Large intestine (tissue), 3 donors: ENCODE measurements around the gene CR1. TPM values are rescaled to one million over a fixed set of nuclear protein-coding genes. Genes with fewer than 3 reads are reported as not detected.
"Not testable (repeated sequence)": the region's sequence is repeated elsewhere in the genome, so short reads cannot be mapped to it uniquely, and the experiment has no call there.

ENCODE experiments used
- DNase-seq, 2 donors: peaks; one replicate each; pipeline versions ENCODE4 v3.0.0 to v3.0.0-alpha.2; 2013
- H3K27ac ChIP-seq: one replicate; pipeline ENCODE4 v1.5.1; 2013; ENCODE audit warnings: low read length
- H3K27me3 ChIP-seq: 2 replicates; pipeline ENCODE4 v1.6.1; 2013; ENCODE audit warnings: low read length; ENCODE audit not compliant: control insufficient read depth, insufficient read depth
- H3K36me3 ChIP-seq: 2 replicates; pipeline ENCODE4 v1.6.1; 2013; ENCODE audit warnings: low read length; ENCODE audit not compliant: control insufficient read depth, insufficient read depth
- H3K4me1 ChIP-seq: one replicate; pipeline ENCODE4 v1.6.1; 2013; ENCODE audit warnings: low read length; ENCODE audit not compliant: control insufficient read depth, insufficient read depth
- H3K4me3 ChIP-seq: one replicate; pipeline ENCODE4 v1.5.1; 2013; ENCODE audit warnings: low read length
- H3K9me3 ChIP-seq: one replicate; pipeline ENCODE4 v1.6.1; 2013; ENCODE audit warnings: mild to moderate bottlenecking, low read depth, low read length, moderate library complexity; ENCODE audit not compliant: control insufficient read depth
- WGBS: methylation state at CpG from one replicate; pipeline ENCODE4 v1.1.5; 2013; ENCODE audit warnings: low lambda C conversion rate; ENCODE audit not compliant: insufficient coverage; 5-methylcytosine and 5-hydroxymethylcytosine counted together
- polyA plus RNA-seq: library from polyadenylated mRNA; unstranded; fragments of 120-200 nt; gene quantifications from one replicate; pipeline ENCODE4 v1.2.1, GENCODE V29; 2013

The CR1 gene
- polyA plus RNA-seq, 1 donor: 0.66 TPM

DNA sequence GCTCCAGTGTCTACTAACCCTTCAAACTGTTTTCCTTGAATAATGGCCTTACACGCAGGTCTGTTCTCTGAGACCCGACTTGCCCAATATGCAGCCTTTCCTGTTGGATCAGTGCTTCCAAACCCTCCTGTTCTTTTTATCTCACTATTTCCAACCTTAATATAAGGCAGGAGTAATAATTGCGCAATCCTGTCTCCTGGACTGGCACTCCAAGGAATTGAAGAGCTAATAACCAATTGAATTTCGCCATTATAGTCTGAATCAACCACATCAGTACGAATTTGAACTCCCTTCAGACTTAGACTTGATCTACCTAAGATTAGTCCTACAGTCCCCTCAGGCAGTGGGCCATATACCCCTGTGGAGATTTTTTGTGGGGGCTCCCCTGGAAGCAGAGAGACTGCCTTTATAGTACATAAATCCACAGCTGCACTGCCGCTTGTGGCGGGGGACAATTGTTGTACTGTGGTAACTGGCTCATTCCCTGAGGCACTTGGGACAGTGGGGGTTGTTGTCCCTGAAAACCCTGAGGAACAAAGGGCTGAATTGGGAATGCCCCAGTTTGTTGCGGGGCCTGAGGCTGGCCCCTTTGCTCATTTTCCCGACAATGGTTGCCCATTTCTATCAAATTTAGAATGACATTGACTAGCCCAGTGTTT lies 142.7 kb downstream of the CR1 start:
- H3K27ac ChIP-seq, H3K36me3 ChIP-seq, DNase-seq, H3K4me1 ChIP-seq, H3K27me3 ChIP-seq, H3K9me3 ChIP-seq, H3K4me3 ChIP-seq: not testable (repeated sequence)
- WGBS: 87% methylated on average over 3 of the region's 9 CpGs

DNA sequence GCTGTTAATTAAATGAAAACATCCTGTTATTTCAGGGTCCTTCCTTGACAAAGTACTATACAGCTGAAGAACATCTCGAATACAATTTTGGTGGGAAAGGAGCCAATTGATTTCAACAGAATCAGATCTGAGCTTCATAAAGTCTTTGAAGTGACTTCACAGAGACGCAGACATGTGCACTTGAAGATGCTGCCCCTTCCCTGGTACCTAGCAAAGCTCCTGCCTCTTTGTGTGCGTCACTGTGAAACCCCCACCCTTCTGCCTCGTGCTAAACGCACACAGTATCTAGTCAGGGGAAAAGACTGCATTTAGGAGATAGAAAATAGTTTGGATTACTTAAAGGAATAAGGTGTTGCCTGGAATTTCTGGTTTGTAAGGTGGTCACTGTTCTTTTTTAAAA lies 143.4 kb downstream of the CR1 start:
- not testable (repeated sequence) for H3K27me3 ChIP-seq, H3K4me1 ChIP-seq, H3K27ac ChIP-seq, H3K9me3 ChIP-seq, H3K4me3 ChIP-seq, DNase-seq, H3K36me3 ChIP-seq
- WGBS: no CpG with 5 or more reads among the region's 5 CpGs

DNA sequence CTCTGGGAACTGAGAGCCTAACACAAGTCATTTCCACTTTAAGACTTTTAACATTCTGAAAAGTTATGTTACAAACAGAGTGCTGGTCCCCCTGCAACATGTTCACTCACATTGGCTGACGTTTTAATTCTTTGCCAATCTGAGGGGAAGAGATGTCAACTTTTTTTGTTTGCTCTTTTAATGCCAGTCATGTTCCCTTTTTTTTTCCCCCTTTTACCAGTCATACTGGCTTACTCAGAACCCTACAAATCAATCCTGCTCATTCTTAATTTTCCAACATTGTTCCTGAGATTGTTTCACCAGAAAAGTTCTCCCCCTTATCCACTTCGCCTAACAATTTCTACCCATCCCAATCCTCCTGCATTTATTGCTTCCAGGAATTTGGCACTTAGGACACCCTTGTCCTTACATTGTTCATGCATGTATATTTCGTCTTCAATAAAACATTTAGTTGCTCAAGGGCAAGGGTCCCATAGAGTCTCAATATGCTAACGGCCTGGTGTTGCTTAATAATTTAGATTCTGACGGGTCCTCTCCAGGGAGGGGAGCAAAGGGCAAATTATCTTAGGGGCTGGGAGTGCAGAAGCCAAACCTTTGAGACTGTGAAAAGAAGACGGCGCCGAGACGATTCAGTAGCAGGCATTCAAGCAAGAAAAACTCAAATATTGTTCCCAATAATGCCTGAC lies 148.4 kb downstream of the CR1 start:
- Histone ChIP-seq H3K4me3 (no peak overlapping the region), H3K9me3 (no peaks in the 10 kb centered on the region), H3K27me3 (peaks cover 12% of the 10 kb centered on the region), H3K27ac (no peak overlapping the region), H3K36me3 (no peaks in the 10 kb centered on the region), H3K4me1 (peaks cover 12% of the 10 kb centered on the region)
- DNase-seq: no peak
- WGBS: 46% methylated on average over 3 of the region's 9 CpGs

DNA sequence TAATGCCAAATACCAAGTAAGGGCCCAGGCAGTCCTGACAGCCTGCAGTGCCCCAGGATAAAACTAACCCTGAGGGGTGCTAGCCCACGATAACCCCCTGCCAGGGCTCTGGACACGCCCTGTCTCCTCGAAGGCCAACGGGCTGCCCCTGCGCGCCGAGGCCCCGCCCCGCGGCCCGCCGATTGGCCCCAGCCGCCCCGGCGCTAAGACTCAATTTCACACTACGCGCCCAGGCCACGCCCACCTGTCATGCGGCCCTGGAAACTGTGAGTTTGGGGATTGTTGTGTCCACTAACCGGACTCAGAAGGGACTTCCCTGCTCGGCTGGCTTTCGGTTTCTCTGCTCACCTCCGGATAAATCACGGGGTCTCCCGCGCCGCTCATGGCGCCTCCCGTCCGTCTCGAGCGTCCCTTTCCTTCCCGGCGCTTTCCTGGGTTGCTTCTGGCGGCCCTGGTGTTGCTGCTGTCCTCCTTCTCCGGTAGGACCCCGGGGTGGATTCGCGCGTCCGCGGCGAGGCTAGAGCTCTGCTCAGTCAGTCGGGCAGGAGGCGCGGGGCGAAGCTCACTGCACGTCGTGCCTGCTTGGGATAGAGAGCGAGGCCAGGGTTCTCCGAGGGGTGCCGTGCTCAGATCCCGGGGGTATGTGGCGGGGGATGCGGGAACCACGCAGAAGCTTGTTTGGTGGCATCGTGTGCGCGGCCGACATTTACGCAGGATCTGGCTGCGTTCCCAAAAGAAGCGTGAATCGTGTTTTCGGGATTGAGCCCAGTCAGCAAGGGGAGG lies 149.1 kb downstream of the CR1 start, which contains the start of gene CR1L:
Gene CR1L, plus strand, starts transcription at position 282 of the 783 bp plus-strand sequence. Its CDS starts 101 bp downstream, at position 383.
- H3K9me3 ChIP-seq: no peaks in the 10 kb centered on the region
- DNase-seq: peak; percentile 68 to 80
- no peaks in the 10 kb centered on the region for H3K36me3 ChIP-seq
- H3K27ac ChIP-seq: no peak within 1 kb of the TSS
- H3K4me3 ChIP-seq: peak within 1 kb of the TSS; percentile 44
- no CpG with 5 or more reads among the region's 65 CpGs for WGBS
- peaks cover 12% of the 10 kb centered on the region for H3K27me3 ChIP-seq
- H3K4me1 ChIP-seq: peaks cover 16% of the 10 kb centered on the region

DNA sequence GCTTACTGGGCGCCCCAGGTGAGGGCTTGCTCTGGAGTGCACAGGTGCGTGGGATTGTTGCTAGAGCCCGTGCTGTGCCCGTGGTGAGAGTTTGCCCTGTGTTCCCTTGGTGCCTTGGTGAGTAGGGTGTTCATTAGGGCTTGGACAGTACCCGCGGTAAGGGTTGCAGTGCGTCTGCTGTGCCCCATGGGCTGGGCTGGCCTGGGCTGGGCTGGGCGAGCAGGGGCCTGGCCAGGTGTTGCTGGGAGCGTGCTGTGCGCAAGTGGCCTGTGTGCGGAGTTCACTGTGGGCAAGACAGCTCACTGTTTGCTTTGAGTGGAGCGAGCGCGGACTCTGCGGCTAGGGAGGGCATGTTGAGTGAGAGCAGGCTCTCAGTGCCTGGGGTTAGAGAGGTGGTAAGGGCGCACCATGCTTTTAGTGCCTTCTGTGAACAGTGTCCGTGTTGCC lies 149.7 kb downstream of the CR1 start:
- no peak overlapping the region for H3K27ac ChIP-seq
- peaks cover 16% of the 10 kb centered on the region for H3K4me1 ChIP-seq
- H3K9me3 ChIP-seq: no peaks in the 10 kb centered on the region
- no peaks in the 10 kb centered on the region for H3K36me3 ChIP-seq
- WGBS: no CpG with 5 or more reads among the region's 17 CpGs
- H3K27me3 ChIP-seq: peaks cover 12% of the 10 kb centered on the region
- DNase-seq: no peak
- H3K4me3 ChIP-seq: no peak overlapping the region

DNA sequence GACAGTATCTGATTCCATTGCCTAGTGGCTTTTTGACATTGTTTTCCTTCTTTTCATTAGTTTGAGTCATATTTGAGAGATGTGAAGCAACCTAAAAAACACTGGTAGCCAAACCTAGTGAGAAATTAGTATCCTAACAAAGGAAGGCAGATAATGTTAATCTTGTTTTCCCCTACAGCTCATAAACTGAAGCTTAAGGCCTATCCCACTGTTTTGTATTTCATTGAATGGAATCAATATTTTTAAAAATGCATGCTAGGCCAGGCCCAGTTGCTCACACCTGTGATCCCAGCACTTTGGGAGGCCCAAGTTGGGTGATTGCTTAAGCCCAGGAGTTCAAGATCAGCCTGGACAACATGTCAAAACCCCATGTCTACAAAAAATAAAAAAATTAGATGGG lies 150.2 kb downstream of the CR1 start:
- H3K27ac ChIP-seq: no peak overlapping the region
- H3K9me3 ChIP-seq: no peaks in the 10 kb centered on the region
- peaks cover 16% of the 10 kb centered on the region for H3K4me1 ChIP-seq
- DNase-seq: no peak
- no peak overlapping the region for H3K4me3 ChIP-seq
- H3K27me3 ChIP-seq: peaks cover 12% of the 10 kb centered on the region
- H3K36me3 ChIP-seq: no peaks in the 10 kb centered on the region

DNA sequence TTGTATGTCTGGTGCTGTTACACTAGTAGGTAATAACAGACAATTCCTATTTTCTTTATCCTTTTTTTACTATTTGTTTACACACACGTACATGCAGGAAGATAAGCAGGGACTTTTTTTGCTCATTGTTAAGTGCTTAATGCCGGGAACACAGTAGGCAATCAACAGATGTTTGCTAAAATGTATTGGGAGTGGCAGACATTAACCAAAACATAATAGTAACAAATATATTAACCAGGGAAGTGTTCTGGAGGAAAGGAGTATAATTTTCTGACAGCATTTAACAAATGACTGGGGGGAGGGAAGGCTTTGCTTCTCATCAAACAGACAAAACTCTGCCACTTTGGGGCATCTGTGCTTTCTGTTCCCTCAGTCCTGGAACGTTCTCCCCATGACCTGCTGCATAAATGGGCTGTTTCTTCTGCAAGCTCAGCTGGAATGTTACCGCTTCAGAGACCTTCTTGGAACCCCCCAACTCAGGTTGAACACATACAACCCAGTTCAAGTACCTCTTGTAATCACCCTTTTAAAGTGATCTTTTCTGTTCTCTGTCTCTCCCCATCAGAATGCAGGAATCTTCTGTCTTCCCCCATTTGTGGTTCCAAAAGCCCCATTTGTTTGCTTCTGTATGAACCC lies 151.1 kb downstream of the CR1 start:
- 17% methylated on average over 1 of the region's 4 CpGs for WGBS
- H3K27ac ChIP-seq: no peak overlapping the region

DNA sequence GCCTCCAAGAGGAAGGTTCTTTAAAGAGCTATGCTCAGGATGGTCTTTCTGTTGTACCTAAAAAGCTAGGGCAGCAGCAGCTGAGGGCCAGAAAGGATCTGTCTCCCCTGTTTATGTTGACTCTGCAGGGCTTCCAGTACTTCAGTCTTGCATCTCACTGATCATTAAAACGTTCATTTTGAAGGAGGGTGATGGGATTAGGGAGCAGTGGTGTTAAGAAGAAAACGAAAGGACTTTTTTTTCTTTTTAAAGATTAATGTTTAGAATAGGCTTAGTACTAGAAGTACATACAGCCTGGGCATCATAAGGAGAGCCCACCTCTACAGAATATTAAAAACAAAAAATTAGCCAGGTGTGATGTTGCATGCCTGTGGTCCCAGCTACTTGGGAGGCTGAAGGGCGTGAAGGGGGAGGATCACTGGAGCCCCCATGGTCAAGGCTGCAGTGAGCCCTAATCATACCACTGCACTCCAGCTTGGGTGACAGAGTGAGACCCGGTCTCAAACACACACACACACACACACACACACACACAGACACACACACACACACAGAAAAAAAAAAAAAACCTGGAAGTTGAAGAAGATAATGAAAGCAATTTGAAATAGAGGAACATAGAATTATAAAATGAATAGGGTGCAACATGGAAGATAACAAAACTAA lies 151.8 kb downstream of the CR1 start:
- no peak for DNase-seq
- no peaks in the 10 kb centered on the region for H3K36me3 ChIP-seq
- WGBS: no CpG with 5 or more reads among the region's 4 CpGs
- H3K4me3 ChIP-seq: no peak overlapping the region
- peaks cover 16% of the 10 kb centered on the region for H3K4me1 ChIP-seq
- H3K27me3 ChIP-seq: peaks cover 12% of the 10 kb centered on the region
- no peaks in the 10 kb centered on the region for H3K9me3 ChIP-seq
- no peak overlapping the region for H3K27ac ChIP-seq

More for the DNA sequence above, 151.1 kb downstream of the CR1 start:
- Histone ChIP-seq H3K4me3 (no peak overlapping the region), H3K36me3 (no peaks in the 10 kb centered on the region), H3K4me1 (peaks cover 16% of the 10 kb centered on the region), H3K27me3 (peaks cover 12% of the 10 kb centered on the region), H3K9me3 (no peaks in the 10 kb centered on the region)
- DNase-seq: no peak

DNA sequence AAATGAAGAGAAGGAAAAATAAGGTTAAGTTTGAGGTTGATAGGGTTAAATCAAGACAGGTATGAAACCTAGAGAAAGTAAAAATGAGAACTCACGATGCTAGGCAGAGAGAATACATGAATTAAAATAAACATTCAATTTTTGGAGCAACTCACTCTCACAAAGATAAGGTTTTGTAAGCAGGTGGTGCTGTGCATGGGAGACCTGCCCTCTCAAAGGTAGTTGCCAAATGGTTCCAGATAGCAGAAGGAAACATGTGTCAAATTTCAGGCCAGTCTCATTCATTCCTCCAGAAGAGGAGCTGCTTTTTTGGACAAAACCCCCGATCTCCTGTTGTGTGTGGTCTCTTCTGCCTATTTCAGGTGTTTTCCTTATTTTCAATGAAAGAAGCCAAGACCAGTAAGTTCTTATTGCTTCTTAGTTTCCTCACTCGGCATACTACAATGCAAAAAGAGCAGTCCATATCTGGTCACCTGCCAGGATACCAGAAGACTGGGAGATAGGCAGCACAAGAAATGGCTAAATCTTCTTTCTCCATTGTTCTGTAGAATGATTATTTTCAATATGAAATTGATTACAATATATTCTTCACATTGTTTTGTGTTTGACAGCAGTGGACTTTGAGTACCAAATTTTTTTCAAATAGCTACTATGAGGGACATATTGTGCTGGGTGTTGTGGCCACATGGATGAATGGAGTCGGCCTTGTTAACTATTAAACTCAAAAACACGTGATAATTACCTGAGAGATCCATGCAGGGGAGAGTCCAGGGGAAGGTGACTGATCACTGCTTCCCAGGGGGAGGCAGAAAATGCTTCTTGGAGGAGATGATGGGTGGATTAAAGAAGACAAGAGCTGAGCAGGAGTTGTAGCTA lies 152.6 kb downstream of the CR1 start:
- no CpG with 5 or more reads among the region's 5 CpGs for WGBS
- Histone ChIP-seq H3K27me3 (peaks cover 12% of the 10 kb centered on the region), H3K9me3 (no peaks in the 10 kb centered on the region), H3K27ac (peak overlapping the region; percentile 10), H3K36me3 (no peaks in the 10 kb centered on the region), H3K4me1 (peaks cover 16% of the 10 kb centered on the region), H3K4me3 (no peak overlapping the region)
- peak; percentile 23 to 69 for DNase-seq
